Erythroblast (primary cell): ENCODE results near the gene DNAJC3.
A peak's percentile ranks its signal among the peaks of the same experiment; 100 is the strongest.
"Not testable (repeated sequence)": the region's sequence is repeated elsewhere in the genome, so short reads cannot be mapped to it uniquely, and the experiment has no call there.

Source experiments
- DNase-seq, 2 experiments: peaks; one replicate each; lab custom pipeline; 2025; lab: John Stamatoyannopoulos, UW
- GATA1 ChIP-seq: IDR thresholded peaks from 2 replicates; pipeline ENCODE4 v1.6.1; 2011; ENCODE audit warnings: low read depth, mild to moderate bottlenecking, control low read depth, low read length, moderate library complexity
- POLR2A ChIP-seq: IDR thresholded peaks from 2 replicates; pipeline ENCODE4 v1.6.1; 2011; ENCODE audit warnings: mild to moderate bottlenecking, low read length

Gene DNAJC3

GRCh38 chr13:95749545-95749944 lies 72.6 kb downstream of the DNAJC3 start:
- no peak for DNase-seq
- TF ChIP-seq GATA1, result no peak
- TF ChIP-seq POLR2A, result no peak

DNA sequence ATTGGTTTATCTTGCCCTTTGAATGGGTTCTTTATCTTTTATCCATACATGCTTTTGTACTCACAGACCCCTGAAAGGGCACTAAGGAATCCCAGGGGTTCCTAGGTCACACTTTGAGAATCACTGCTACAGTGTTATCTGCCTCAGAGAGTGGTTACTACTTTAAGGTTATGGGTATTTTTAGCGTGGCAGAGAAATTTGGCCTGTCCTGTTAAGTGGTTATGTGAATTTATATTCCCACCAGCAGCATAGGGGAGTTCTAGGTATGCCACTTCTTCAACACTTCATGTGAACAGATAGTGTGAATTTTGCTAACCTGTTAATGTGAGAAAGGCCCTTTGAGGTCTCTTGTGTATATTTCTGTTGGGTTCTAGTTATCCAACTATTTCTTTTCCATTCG lies 75.7 kb downstream of the DNAJC3 start:
- TF ChIP-seq GATA1 (no peak), POLR2A (no peak)
- DNase-seq, result no peak

DNA sequence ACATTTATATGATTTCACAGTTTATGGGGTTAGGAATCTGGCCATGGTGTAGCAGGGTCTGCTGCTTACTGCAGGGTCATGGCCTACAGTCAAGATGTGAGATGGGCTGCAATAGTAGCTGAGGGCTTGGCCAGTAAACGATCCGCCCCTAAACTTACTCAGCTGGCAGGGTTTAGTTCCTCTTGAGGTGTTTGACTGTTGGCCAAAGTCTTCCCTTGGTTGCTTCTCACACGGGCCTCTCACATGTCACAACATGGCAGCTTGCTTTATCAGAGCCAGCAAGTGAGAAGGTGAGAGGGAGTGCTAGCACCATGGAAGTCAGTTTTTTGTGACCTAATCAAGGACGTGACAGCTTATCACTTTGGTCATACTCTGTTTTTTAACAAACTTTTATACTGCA lies 77.1 kb downstream of the DNAJC3 start:
- peak; percentile 11 to 27 for DNase-seq
- TF ChIP-seq POLR2A (no peak), GATA1 (no peak)

- DNase-seq, result peak; percentile 15 to 27
- TF ChIP-seq POLR2A (no peak), GATA1 (no peak)
Observed at GRCh38 chr13:95756072-95756471, 79.1 kb downstream of the DNAJC3 start.

DNA sequence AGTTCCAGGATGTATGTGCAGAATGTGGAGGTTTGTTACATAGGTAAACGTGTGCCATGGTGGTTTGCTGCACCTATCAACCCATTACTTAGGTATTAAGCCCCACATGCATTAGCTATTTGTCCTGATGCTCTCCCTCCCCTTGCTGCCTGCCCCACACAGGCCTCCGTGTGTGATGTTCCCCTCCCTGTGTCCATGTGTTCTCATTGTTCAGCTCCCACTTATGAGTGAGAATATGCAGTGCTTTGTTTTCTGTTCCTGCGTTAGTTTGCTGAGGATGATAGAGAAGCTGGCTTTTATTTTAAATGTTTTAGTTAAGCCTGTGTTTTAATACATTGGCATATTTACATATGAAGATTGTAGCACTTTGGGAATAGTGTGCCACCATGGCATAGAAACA lies 85.7 kb downstream of the DNAJC3 start:
- not testable (repeated sequence) for DNase-seq

DNA sequence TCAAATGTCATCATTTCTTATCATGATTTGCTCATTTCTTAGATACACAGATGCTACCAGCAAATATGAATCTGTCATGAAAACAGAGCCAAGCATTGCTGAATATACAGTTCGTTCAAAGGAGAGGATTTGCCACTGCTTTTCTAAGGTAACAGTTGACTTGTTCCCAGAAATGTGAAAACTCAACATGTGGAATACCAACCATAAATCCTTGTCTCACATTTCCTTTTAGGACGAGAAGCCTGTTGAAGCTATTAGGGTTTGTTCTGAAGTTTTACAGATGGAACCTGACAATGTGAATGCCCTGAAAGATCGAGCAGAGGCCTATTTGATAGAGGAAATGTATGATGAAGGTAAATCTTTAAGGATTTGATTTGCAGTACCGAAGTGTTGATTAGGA lies 86.7 kb downstream of the DNAJC3 start:
- no peak for DNase-seq
- no peak for TF ChIP-seq POLR2A
- no peak for TF ChIP-seq GATA1

- no peak for DNase-seq
- no peak for TF ChIP-seq GATA1
- TF ChIP-seq POLR2A, result no peak
Observed at GRCh38 chr13:95771905-95772304, 95.0 kb downstream of the DNAJC3 start.

DNA sequence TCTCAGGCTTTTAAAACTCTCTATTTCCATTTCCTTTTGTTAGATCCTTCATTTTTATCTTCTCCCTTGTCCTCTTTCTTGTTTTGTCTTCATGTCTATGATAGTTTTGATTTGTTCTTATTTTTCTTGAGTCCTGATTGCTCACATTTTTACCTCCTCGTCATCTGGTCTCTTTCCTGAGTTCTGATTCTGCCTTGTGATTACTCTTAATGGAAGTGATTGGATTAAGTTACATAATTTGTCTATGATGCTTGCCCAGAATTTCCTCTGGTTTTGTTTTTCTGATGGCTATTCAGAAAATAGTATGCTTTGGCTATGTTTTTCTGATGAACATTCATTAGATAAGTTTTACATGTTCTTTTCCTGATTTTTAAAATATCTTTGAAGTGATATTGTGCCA lies 102.6 kb downstream of the DNAJC3 start:
- TF ChIP-seq POLR2A, result no peak
- no peak for TF ChIP-seq GATA1
- DNase-seq, result no peak

GRCh38 chr13:95781016-95781415 lies 104.1 kb downstream of the DNAJC3 start:
- DNase-seq, result no peak
- no peak for TF ChIP-seq GATA1
- no peak for TF ChIP-seq POLR2A

- DNase-seq, result not testable (repeated sequence)
Observed at GRCh38 chr13:95781940-95782339, 105.0 kb downstream of the DNAJC3 start.

- DNase-seq, result no peak
- TF ChIP-seq GATA1 (no peak), POLR2A (no peak)
Observed at GRCh38 chr13:95783747-95784146, 106.8 kb downstream of the DNAJC3 start.

- DNase-seq, result no peak
- TF ChIP-seq POLR2A, result no peak
- no peak for TF ChIP-seq GATA1
Observed at GRCh38 chr13:95784161-95784899, 107.4 kb downstream of the DNAJC3 start.

- TF ChIP-seq GATA1 (no peak), POLR2A (no peak)
- DNase-seq, result no peak
Observed at GRCh38 chr13:95784900-95785290, 108.0 kb downstream of the DNAJC3 start.

- TF ChIP-seq POLR2A (no peak), GATA1 (no peak)
- no peak for DNase-seq
Observed at GRCh38 chr13:95787356-95788099, 110.6 kb downstream of the DNAJC3 start.

- TF ChIP-seq POLR2A (no peak), GATA1 (no peak)
- DNase-seq, result no peak
Observed at GRCh38 chr13:95788100-95788463, 111.1 kb downstream of the DNAJC3 start.

DNA sequence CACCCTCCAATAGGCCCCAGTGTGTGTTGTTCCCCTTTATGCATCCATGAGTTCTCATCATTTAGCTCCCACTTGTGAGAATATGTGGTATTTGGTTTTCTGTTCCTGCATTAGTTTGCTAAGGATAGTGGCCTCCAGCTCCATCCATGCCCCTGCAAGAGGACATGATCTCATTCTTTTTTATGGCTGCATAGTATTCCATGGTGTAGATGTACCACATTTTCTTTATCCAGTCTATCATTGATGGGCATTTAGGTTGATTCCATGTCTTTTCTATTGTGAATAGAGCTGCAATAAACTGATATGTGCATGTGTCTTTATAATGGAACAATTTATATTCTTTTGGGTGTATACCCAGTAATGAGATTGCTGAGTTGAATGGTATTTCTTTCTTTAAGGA lies 112.4 kb downstream of the DNAJC3 start:
- DNase-seq, result not testable (repeated sequence)
